K562 (cell line): Measurements from ENCODE around the gene CDC42EP3. TPM values are rescaled to one million over a fixed set of nuclear protein-coding genes. Genes with fewer than 3 reads are reported as not detected.

ENCODE experiments used
- ATAC-seq: fragments of 200-7000 bp; cut with Tn5 transposase; 3 replicates; pipeline ENCODE4 v1.9.1; 2020; ENCODE audit warnings: moderate library complexity
- BruUV-seq: library from RNA; stranded (reverse); fragments of 400-500 nt; replicated peaks from 2 replicates; lab custom pipeline; 2021; lab: Mats Ljungman, UMichigan
- CTCF ChIA-PET: fragments of 300-600 bp; formaldehyde crosslinking; extraction: SDS; loops from one replicate; lab custom pipeline; 2021; ENCODE audit warnings: low intra/inter-chr PET ratio; lab: Yijun Ruan, JAX
- POLR2A ChIA-PET: fragments of 300-600, 350-650 bp; sonication (Branson Sonifier 250); formaldehyde crosslinking; extraction: SDS; loops from one replicate; lab custom pipeline; 2021; ENCODE audit warnings: antibody characterized with exemption, inconsistent platforms; lab: Yijun Ruan, JAX
- DNase-seq, 4 experiments: peaks; one replicate each; pipeline versions ENCODE4 v3.0.0 to v3.0.0-alpha.2; 2011 to 2018; ENCODE audit warnings: low spot score in 3 of 4, mixed read lengths in 3 of 4; ENCODE audit errors: extremely low read depth in 1 of 4
- FAIRE-seq: peaks from 2 replicates; lab custom pipeline; 2011; peaks lifted over from hg19 to GRCh38; lab: Jason Lieb, UNC
- H2AFZ ChIP-seq: 2 replicates; pipeline ENCODE4 v1.6.0; 2011; ENCODE audit warnings: low read depth, low read length, control low read depth, inconsistent platforms
- H3K27ac ChIP-seq: fragments of 200-600 bp; 3 replicates; pipeline ENCODE4 v1.8.0; 2011; ENCODE audit warnings: low read depth, mild to moderate bottlenecking, control low read depth, inconsistent platforms, low read length, moderate library complexity, mixed read lengths; ENCODE audit errors: extremely low read depth
- H3K27me3 ChIP-seq, 2 experiments: fragments of 300-600 bp in 1 of 2; 2 replicates in 1 of 2; 3 replicates in 1 of 2; pipeline versions ENCODE4 v1.6.0 to v1.8.0; 2011; ENCODE audit warnings: inconsistent platforms in 2 of 2, low read length in 2 of 2, mild to moderate bottlenecking in 1 of 2, mixed read lengths in 1 of 2, moderate library complexity in 1 of 2; ENCODE audit not compliant: control insufficient read depth in 2 of 2, insufficient read depth in 2 of 2
- H3K36me3 ChIP-seq: fragments of 300-600 bp; 3 replicates; pipeline ENCODE4 v1.8.0; 2011; ENCODE audit warnings: mild to moderate bottlenecking, low read length, inconsistent platforms; ENCODE audit not compliant: control insufficient read depth, insufficient read depth
- H3K4me1 ChIP-seq, 2 experiments: fragments of 200-600 bp in 1 of 2; replicated peaks in 1 of 2; 2 replicates in 1 of 2; 3 replicates in 1 of 2; pipeline versions ENCODE4 v1.5.1 to v1.8.0; 2011; ENCODE audit warnings: inconsistent platforms in 2 of 2, low read length in 2 of 2, mild to moderate bottlenecking in 1 of 2, mixed read lengths in 1 of 2, moderate library complexity in 1 of 2; ENCODE audit not compliant: control insufficient read depth in 2 of 2, insufficient read depth in 2 of 2
- H3K4me2 ChIP-seq: 2 replicates; pipeline ENCODE4 v1.6.1; 2011; ENCODE audit warnings: low read length, control low read depth, inconsistent platforms, mixed read lengths; ENCODE audit not compliant: insufficient read depth
- H3K4me3 ChIP-seq: fragments of 200-600 bp; sonication (generic), shearing (Covaris generic); 2 replicates; pipeline ENCODE4 v1.5.1; 2016; ENCODE audit warnings: control low read depth, inconsistent platforms
- H3K79me2 ChIP-seq: fragments of 200-600 bp; 3 replicates; pipeline ENCODE4 v1.8.0; 2011; ENCODE audit warnings: low read length, inconsistent platforms; ENCODE audit not compliant: control insufficient read depth, insufficient read depth
- H3K9ac ChIP-seq, 2 experiments: 2 replicates each; pipeline versions ENCODE4 v1.6.0 to v1.6.1; 2011; ENCODE audit warnings: low read depth in 2 of 2, low read length in 2 of 2, control low read depth in 1 of 2, inconsistent platforms in 1 of 2, mild to moderate bottlenecking in 1 of 2, mixed read lengths in 1 of 2; ENCODE audit not compliant: insufficient read depth in 1 of 2
- H3K9me1 ChIP-seq: one replicate; pipeline ENCODE4 v1.6.0; 2011; ENCODE audit warnings: inconsistent platforms, mild to moderate bottlenecking, low read length, moderate library complexity; ENCODE audit not compliant: control insufficient read depth, insufficient read depth
- H3K9me3 ChIP-seq: replicated peaks from 2 replicates; pipeline ENCODE4 v1.5.1; 2011; ENCODE audit warnings: low read depth, low read length, inconsistent platforms; ENCODE audit not compliant: control insufficient read depth, insufficient read depth
- H4K20me1 ChIP-seq: replicated peaks from 2 replicates; pipeline ENCODE4 v1.6.1; 2011; ENCODE audit warnings: low read length, inconsistent platforms, mixed read lengths; ENCODE audit not compliant: control insufficient read depth, insufficient read depth
- CTCF ChIP-seq, 3 experiments: IDR thresholded peaks in 2 of 3; conservative IDR thresholded peaks in 1 of 3; 2 replicates each; pipeline ENCODE4 v1.5.1; 2011 to 2012; ENCODE audit warnings: low read length in 3 of 3, mild to moderate bottlenecking in 3 of 3, control low read depth in 2 of 3, improper control_type of control experiment in 1 of 3, inconsistent platforms in 1 of 3, low read depth in 1 of 3, mixed read lengths in 1 of 3, moderate library complexity in 1 of 3; ENCODE audit not compliant: insufficient read depth in 2 of 3
- FUS ChIP-seq: fragments of 200-400 bp; formaldehyde crosslinking; optimal IDR thresholded peaks from 2 replicates; pipeline ENCODE3; 2017; ENCODE audit warnings: low read depth, low read length
- LEF1 ChIP-seq: fragments of 450-650 bp; IDR thresholded peaks from 2 replicates; pipeline ENCODE4 v1.6.1; 2016; ENCODE audit warnings: mild to moderate bottlenecking
- PKNOX1 ChIP-seq: fragments of 450-650 bp; IDR thresholded peaks from 2 replicates; pipeline ENCODE4 v1.6.1; 2016
- RHOXF2B ChIP-seq: fragments of 250-450 bp; sonication (Bioruptor Pico); conservative IDR thresholded peaks from 2 replicates; pipeline ENCODE4 v1.5.1; 2021
- TEAD2 ChIP-seq: fragments of 450-650 bp; IDR thresholded peaks from 2 replicates; pipeline ENCODE4 v1.6.1; 2016; ENCODE audit warnings: missing genetic modification characterization, control low read depth, missing compliant biosample characterization
- ZNF140 ChIP-seq: fragments of 250-450 bp; sonication (Bioruptor Pico); IDR thresholded peaks from 2 replicates; pipeline ENCODE4 v1.8.0; 2021; ENCODE audit warnings: moderate library complexity, mild to moderate bottlenecking, inconsistent platforms
- in situ Hi-C: fragments of 300-500 bp; cut with MboI; formaldehyde crosslinking; loops from 4 replicates; pipeline ENCODE4 v1.15.0; 2018; ENCODE audit warnings: inconsistent platforms, mixed read lengths
- intact Hi-C: fragments of 100-400 bp; cut with micrococcal nuclease; formaldehyde crosslinking; loops from 2 replicates; pipeline ENCODE4 v1.14.2; 2022
- polyA plus RNA-seq, 8 experiments: library from polyadenylated mRNA; depleted of rRNA in 4 of 8; stranded (reverse) in 5 of 8; unstranded in 3 of 8; fragments of >200 nt; fragmentation: Nextera tagmentation in 2 of 8; fragmentation: Illumina TruSeq in 1 of 8; extraction: Ambion mirVana in 2 of 8; extraction: Trizol in 1 of 8; gene quantifications; 2 replicates each; pipeline versions ENCODE4 v1.2.1 to v1.2.3, GENCODE V29; 2011 to 2014; ENCODE audit warnings: inconsistent platforms in 1 of 8, missing spikeins in 1 of 8
- total RNA-seq, 7 experiments: library from RNA; depleted of rRNA in 6 of 7; stranded (reverse); fragments of >200 nt in 6 of 7; fragmentation: Illumina TruSeq in 2 of 7; extraction: Trizol in 2 of 7; gene quantifications; 2 replicates each; pipeline versions ENCODE4 v1.2.1 to v1.2.3, GENCODE V29; 2011 to 2021; ENCODE audit warnings: low replicate concordance in 1 of 7

The CDC42EP3 gene
- total and polyA plus RNA-seq, 9 of the 15 experiments (the other 6 are each of a cell fraction or from before 2014, with no cell fraction given), result 0.72 to 6.4 (median 2.0) TPM

- TF ChIP-seq ZNF140 (CRISPR knock-in tag), result no peak
- TF ChIP-seq CTCF (IDR thresholded peaks at IDR 0.05 in 2 of 3, conservative IDR thresholded peaks at IDR 0.05 in 1 of 3; ENCODE audit: insufficient read depth in 2 of 3, low read depth in 1 of 3, low read length in 3 of 3), result no peak
- no peak for TF ChIP-seq TEAD2
- TF ChIP-seq FUS, result no peak
- no peak for TF ChIP-seq PKNOX1
- TF ChIP-seq RHOXF2B (CRISPR knock-in tag), result no peak
- no peak for TF ChIP-seq LEF1
- Histone ChIP-seq H3K36me3 (no peaks in the 10 kb centered on the region), H3K9me3 (no peaks in the 10 kb centered on the region), H4K20me1 (no peaks in the 10 kb centered on the region; the same call in 1 of the 2 replicates), H3K9me1 (no peaks in the 10 kb centered on the region), H3K27ac (no peak overlapping the region), H2AFZ (no peak overlapping the region), H3K27me3 (no peaks in the 10 kb centered on the region), H3K79me2 (no peaks in the 10 kb centered on the region), H3K4me1 (no peaks in the 10 kb centered on the region), H3K4me3 (no peak overlapping the region), H3K9ac (no peak overlapping the region), H3K4me2 (no peak overlapping the region)
- FAIRE-seq (no peak), ATAC-seq (no peak), DNase-seq (no peak)
- intact Hi-C loops, result no loop called here
- in situ Hi-C loops, result no loop called here
- CTCF ChIA-PET, result no interaction called here
- no TSS peak for BruUV-seq
- POLR2A ChIA-PET, result no interaction called here
Observed at GRCh38 chr2:37692711-37693110, 21.3 kb upstream of the CDC42EP3 start.
